ENCODE results near the gene UBE2E2.

Gene UBE2E2

GRCh38 chr3:23206366-23206765 lies 3.2 kb downstream of the UBE2E2 start:
- DNase-seq (ENCODE audit: extremely low read depth, insufficient read length) = no peak

GRCh38 chr3:23209103-23209502 lies 6.0 kb downstream of the UBE2E2 start:
- TF ChIP-seq CTCF (IDR thresholded peaks at IDR 0.05; ENCODE audit: insufficient read depth, low read length, poor library complexity, severe bottlenecking) = no peak
- no peak for DNase-seq (ENCODE audit: extremely low read depth, insufficient read length)
- no peak overlapping the region for H3K4me3 ChIP-seq (replicated peaks; ENCODE audit: low read depth, low read length)
- H3K27me3 ChIP-seq (replicated peaks; ENCODE audit: control insufficient read depth, insufficient read depth, low read length) = no peaks in the 10 kb centered on the region
- no peaks in the 10 kb centered on the region; the same call in 1 of the 2 replicates for H3K36me3 ChIP-seq (ENCODE audit: control insufficient read depth, insufficient read depth, low read length)

More at GRCh38 chr3:23206366-23206765, 3.2 kb downstream of the UBE2E2 start:
- H3K4me3 ChIP-seq (replicated peaks; ENCODE audit: low read depth, low read length) = no peak overlapping the region
- H3K36me3 ChIP-seq (ENCODE audit: control insufficient read depth, insufficient read depth, low read length) = no peaks in the 10 kb centered on the region; the same call in 1 of the 2 replicates
- no peaks in the 10 kb centered on the region; the same call in 1 of the 2 replicates for H3K27me3 ChIP-seq (replicated peaks; ENCODE audit: control insufficient read depth, insufficient read depth, low read length)
- TF ChIP-seq CTCF (IDR thresholded peaks at IDR 0.05; ENCODE audit: insufficient read depth, low read length, poor library complexity, severe bottlenecking) = no peak

- no peak for TF ChIP-seq CTCF (IDR thresholded peaks at IDR 0.05; ENCODE audit: insufficient read depth, low read length, poor library complexity, severe bottlenecking)
- Histone ChIP-seq H3K4me3 (replicated peaks; ENCODE audit: low read depth, low read length) (no peak overlapping the region), H3K36me3 (ENCODE audit: control insufficient read depth, insufficient read depth, low read length) (no peaks in the 10 kb centered on the region; the same call in 1 of the 2 replicates), H3K27me3 (replicated peaks; ENCODE audit: control insufficient read depth, insufficient read depth, low read length) (no peaks in the 10 kb centered on the region)
- no peak for DNase-seq (ENCODE audit: extremely low read depth, insufficient read length)
Measured at GRCh38 chr3:23209747-23210487, 6.8 kb downstream of the UBE2E2 start.

- Histone ChIP-seq H3K4me3 (replicated peaks; ENCODE audit: low read depth, low read length) (no peak overlapping the region), H3K36me3 (ENCODE audit: control insufficient read depth, insufficient read depth, low read length) (no peaks in the 10 kb centered on the region; the same call in 1 of the 2 replicates), H3K27me3 (replicated peaks; ENCODE audit: control insufficient read depth, insufficient read depth, low read length) (no peaks in the 10 kb centered on the region)
- no peak for TF ChIP-seq CTCF (IDR thresholded peaks at IDR 0.05; ENCODE audit: insufficient read depth, low read length, poor library complexity, severe bottlenecking)
- DNase-seq (ENCODE audit: extremely low read depth, insufficient read length) = no peak
Measured at GRCh38 chr3:23213813-23214212, 10.7 kb downstream of the UBE2E2 start.

GRCh38 chr3:23217872-23218554 lies 14.9 kb downstream of the UBE2E2 start:
- no peak overlapping the region for H3K4me3 ChIP-seq (replicated peaks; ENCODE audit: low read depth, low read length)
- H3K27me3 ChIP-seq (replicated peaks; ENCODE audit: control insufficient read depth, insufficient read depth, low read length) = no peaks in the 10 kb centered on the region
- DNase-seq (ENCODE audit: extremely low read depth, insufficient read length) = no peak
- H3K36me3 ChIP-seq (ENCODE audit: control insufficient read depth, insufficient read depth, low read length) = no peaks in the 10 kb centered on the region
- no peak for TF ChIP-seq CTCF (IDR thresholded peaks at IDR 0.05; ENCODE audit: insufficient read depth, low read length, poor library complexity, severe bottlenecking)

Measured in GM06990 (cell line).